GM19463 (cell line): ENCODE measurements around the gene PRKCH.
A peak's percentile ranks its signal among the peaks of the same experiment; 100 is the strongest.
"Not testable (repeated sequence)": the region's sequence is repeated elsewhere in the genome, so short reads cannot be mapped to it uniquely, and the experiment has no call there.

ENCODE experiments used
- ATAC-seq: cut with Tn5 transposase; IDR thresholded peaks from one replicate; pipeline ENCODE4 v1.9.1; 2021; ENCODE audit warnings: mild to moderate bottlenecking, moderate library complexity; ENCODE audit not compliant: unreplicated experiment

Gene PRKCH

GRCh38 chr14:61524936-61525292, 203.5 kb downstream of the PRKCH start:
- ATAC-seq, result no peak

GRCh38 chr14:61525293-61526011, 204.1 kb downstream of the PRKCH start:
- peak; percentile 81 for ATAC-seq

DNA sequence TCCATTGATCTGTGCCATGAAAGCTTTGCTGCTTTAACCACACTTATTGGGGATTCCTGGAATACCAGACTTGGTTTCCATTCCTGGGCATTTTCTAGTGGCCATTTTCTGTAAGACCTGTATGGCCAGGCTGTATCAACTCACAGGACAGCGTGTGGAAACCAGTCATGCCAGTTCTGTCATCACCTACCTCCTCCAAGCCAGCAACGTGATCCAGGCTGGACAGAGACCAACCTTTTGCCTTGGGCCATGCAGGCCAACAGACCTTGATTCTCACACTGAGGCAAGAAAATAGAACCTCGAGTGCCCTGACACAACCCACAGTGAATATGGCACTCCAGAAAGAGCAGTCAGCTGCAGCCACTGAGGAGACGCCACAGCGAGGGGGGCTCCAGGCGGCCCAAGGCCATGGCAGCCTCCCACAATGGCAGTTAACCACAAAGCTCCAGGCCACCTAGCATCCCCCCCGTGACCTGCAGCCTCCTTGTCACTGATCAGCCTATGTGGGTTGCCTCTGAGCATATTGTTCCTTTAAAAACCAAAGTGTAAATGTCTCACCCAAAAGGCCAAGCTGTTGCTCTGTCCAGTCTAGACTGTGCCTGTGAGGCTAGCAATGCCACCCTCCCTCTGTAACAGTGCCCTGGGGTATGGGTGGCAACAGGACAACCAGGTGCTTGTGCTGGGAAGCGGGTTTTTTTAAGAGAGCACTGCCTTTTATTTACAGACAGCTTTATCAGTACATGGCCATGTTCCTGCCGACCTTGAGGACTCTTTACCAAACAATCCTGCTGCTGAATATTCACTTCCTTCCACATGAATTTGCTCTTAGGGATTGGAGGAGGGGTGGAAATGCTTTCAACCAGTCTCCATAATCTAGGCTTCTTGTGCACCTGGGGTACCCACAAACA, 205.3 kb downstream of the PRKCH start:
- ATAC-seq, result no peak

GRCh38 chr14:61527325-61528100, 206.1 kb downstream of the PRKCH start:
- ATAC-seq, result no peak

DNA sequence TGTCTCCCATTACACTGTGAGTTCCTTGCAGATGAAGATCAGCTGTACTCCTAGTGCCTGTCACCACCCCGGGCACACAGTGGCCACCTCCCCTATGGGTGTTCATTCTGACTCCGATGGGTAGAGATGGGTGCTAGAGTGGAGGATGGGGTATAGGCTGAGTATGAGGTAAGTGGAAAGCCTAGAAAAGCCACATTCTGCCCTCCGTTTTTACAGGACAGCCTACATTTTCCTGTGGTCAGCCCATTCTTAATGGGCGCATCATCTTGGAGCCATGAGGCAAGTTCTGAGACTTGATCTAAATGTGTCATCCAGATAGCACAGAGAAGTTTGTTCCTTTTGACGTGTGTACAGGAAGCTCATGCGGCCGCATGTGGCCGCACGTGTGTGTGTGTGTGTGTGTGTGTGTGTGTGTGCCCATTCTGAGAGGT, 207.2 kb downstream of the PRKCH start:
- ATAC-seq, result no peak

DNA sequence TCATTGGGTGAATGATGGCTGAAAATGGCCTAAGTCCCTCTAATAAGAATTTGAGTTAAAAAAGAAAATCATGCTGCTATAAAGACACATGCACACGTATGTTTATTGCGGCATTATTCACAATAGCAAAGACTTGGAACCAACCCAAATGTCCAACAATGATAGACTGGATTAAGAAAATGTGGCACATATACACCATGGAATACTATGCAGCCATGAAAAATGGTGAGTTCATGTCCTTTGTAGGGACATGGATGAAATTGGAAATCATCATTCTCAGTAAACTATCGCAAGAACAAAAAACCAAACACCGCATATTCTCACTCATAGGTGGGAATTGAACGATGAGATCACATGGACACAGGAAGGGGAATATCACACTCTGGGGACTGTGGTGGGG, 208.0 kb downstream of the PRKCH start:
- not testable (repeated sequence) for ATAC-seq

GRCh38 chr14:61530296-61530695, 208.9 kb downstream of the PRKCH start:
- ATAC-seq, result no peak

DNA sequence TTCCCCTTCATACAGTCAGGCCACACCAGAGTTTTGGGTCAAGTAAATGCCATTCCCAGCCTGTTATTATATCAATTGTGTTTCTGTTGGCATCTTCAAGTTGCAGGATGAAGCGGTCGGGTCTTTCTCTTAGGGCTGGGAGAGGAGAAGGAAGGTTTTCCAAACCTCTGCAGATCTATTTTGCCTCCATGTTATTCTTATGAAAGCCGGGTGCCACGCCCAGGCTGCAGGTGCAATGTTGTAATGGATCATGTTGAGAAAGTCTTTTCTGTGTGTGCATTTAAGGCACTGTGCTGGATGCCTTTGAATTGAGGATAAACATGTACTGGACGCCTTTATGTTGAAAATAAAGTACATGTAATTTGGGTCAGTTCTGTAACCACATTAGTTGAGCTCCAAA, 209.5 kb downstream of the PRKCH start:
- no peak for ATAC-seq

GRCh38 chr14:61531465-61532122, 210.2 kb downstream of the PRKCH start:
- no peak for ATAC-seq

DNA sequence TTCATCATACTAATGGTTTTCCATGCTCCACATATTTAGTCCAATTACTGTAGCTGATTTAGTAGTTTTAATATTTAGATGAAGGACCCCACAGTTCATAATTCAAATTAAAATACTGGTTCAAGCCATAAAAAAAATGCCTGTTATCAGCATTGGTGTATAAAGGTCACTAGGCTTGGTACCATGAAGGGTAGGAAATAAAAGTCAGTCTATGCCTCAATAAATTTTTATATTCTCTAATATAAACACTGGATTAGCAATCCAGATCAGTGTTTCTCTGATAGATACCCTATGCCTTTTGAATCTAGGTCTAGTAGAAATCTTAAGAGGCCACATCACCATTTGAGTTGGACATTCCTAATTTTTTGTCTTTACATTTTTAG, 210.7 kb downstream of the PRKCH start:
- no peak for ATAC-seq

DNA sequence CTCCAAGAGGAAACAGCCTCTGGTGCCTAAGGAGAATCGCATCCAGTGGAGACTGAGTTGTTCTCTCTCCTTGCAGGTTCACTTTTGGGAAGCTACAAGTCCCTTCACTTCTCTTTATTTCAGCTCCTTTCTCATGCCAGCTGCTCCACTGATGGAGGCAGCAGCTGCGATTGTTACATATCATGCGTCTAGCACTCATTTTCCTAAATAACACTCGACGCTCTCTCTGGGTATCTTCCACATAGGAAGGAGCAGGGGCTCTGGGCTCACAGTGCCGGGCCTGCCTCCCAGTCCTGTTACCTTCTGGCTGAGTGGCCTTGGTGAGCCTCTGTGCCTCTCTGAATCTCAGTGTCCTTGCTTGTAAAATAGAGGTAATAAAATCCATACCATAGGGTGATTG, 211.4 kb downstream of the PRKCH start:
- no peak for ATAC-seq

DNA sequence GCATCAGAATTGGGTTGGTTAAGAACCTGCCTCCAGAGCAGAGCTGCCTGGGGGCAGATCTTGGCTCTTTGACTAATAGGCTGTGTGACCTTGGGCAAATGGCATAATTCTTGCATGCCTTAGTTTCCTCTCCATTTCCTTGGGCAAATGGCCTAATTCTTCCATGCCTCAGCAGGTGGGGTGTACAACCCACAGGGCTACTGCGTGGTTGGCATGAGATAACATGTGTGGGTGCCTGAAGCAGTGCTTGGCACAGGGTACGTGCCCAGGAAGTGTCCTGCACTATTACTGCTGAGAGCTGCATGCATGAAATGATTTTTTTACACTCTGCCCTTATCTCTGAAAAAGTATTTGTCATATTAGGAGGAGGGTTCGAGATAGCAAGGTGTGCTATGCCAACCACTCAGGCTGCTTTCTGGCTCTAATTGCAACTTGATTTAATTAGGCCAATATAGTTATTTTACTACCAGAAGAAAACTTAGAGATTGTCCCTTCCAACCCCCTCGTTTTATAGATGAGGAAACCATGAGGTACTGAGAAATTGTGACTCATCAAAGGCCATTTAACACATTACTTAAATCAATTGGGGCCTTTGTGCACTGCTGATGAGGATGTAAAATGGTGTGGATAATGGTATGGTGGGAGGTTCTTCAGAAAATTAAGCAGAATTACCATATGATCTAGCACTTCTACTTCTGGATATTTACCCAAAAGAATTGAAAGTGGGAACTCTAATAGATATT, 212.3 kb downstream of the PRKCH start:
- ATAC-seq, result no peak

DNA sequence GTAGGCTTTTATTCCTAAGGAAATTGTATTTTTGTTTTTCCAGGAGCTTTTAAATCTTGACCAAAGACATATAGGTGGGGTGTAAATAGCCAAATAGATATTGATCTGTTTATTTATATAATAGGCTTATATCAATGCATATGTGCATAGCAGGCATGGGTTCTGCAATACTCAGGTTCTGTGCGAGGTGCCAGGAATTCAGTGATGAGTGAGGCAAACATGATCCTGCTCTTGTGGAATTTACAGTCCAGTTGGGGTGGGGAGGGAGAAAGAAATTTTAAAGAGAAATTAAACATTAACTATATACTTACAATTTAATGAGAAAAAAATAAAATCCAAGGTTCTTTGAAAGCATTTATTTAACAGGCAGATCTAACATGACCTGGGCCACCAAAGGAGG, 213.7 kb downstream of the PRKCH start:
- ATAC-seq, result no peak

GRCh38 chr14:61535458-61535857, 214.1 kb downstream of the PRKCH start:
- ATAC-seq, result no peak

DNA sequence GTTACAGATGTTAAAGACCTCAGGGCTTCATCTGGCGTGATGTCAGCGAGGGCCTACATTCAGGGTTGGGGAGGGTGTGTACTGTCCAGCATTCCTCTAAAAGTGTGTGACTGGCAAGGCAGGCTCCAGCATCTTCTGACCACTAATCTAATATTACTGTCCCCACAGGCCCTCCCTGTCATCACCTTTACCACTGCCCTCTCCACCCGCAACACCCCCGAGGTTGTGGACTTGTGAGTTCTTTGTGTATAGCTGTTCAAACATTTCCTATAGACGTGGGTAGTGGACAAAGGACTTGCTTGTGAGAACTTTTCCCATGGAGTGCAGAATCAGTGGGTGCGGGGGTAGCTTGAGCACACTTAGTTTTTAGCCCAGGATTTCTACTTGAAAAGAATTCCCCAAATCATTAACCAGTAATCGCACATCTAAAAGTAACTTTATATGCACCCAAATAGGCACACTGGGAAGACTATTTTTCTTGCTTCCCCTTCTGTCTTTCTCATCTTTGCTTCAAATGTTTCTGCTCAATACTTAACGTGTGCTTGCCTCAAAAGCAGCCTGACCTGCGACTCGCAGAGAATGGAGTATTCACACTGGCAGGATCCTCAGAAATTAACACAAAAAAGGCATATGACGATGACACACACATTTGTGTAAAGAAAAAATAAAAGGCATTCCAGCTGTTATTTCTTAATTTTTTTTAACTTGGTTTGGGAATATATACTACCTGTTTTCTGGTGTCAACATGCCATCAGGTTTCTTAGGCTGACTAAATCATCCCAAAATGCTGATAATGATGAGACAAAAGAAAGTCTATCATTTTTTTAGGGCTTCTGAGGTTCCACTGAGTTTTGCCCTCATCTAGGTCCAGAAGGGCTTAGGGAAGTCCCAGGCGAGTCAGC, 215.5 kb downstream of the PRKCH start:
- peak; percentile 33 for ATAC-seq

DNA sequence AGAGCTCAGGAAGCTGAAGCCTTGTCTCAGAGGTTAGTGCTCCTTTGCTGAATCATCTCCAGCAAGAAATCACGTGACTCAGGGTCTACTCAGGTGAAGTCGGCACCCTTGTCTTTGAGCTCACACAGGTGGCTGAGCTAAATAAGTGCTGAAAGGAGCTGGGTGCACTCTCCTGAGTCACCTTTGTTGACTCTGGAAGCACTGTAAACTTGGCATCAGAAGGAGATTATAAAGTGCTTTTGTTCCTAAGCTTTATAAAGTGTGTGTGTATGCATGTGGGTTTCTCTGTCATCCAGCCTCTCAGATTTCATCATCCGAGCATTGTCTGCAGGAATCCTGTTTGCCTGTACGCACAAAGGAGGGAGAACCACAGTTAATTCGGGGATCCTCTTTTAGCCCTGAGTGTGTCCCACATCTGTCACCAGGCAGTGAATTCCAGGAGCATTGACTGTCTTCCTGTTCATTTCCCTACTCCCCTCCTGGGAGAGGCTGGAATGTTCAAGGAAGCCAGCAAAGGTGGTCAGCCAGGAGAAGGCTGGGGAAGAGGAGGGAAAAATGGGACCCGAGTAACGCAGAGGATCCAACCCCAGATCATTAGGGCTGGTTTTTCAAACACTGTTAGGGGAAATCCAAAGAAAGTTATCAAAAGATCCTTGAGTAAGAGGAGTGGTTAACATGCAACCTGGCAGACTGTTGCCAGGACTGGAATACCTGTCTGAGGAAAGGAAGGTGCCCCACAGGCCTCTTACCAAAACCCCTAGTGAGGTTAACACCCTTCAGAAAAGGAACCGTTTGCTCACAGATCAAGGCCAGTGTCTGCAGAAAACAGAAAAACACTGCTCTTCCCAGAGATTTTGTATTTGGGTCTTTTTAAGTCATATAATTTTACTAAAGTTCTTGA, 216.4 kb downstream of the PRKCH start:
- peak; percentile 57 for ATAC-seq

- no peak for ATAC-seq
These were observed 217.2 kb downstream of the PRKCH start for GRCh38 chr14:61538464-61539022.

DNA sequence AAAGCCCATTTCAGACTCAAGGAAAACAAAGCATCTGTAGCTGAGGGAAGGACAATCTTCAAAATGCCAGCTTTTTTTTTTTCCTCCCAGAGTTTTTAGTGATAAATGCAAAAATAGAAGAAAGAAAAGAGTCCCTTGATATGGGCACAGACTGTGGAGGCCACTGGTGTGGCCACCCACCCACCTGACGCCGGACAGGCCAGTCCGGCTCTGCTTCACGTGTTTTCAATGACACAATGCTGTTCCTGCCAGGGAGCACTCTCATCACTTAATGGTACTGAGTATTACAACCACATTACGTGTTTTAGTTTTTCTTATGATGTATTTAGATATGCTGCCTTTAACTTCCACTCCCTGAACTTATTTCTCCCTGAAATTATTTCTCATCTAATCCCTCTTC, 218.3 kb downstream of the PRKCH start:
- no peak for ATAC-seq
